ENCODE data around the gene MARCKS. TPM values are rescaled to one million over a fixed set of nuclear protein-coding genes. Genes with fewer than 3 reads are reported as not detected.
A peak's percentile ranks its signal among the peaks of the same experiment; 100 is the strongest.

The MARCKS gene
- total RNA-seq, 1 donor from 2014 or later, result 42.7 TPM

DNA sequence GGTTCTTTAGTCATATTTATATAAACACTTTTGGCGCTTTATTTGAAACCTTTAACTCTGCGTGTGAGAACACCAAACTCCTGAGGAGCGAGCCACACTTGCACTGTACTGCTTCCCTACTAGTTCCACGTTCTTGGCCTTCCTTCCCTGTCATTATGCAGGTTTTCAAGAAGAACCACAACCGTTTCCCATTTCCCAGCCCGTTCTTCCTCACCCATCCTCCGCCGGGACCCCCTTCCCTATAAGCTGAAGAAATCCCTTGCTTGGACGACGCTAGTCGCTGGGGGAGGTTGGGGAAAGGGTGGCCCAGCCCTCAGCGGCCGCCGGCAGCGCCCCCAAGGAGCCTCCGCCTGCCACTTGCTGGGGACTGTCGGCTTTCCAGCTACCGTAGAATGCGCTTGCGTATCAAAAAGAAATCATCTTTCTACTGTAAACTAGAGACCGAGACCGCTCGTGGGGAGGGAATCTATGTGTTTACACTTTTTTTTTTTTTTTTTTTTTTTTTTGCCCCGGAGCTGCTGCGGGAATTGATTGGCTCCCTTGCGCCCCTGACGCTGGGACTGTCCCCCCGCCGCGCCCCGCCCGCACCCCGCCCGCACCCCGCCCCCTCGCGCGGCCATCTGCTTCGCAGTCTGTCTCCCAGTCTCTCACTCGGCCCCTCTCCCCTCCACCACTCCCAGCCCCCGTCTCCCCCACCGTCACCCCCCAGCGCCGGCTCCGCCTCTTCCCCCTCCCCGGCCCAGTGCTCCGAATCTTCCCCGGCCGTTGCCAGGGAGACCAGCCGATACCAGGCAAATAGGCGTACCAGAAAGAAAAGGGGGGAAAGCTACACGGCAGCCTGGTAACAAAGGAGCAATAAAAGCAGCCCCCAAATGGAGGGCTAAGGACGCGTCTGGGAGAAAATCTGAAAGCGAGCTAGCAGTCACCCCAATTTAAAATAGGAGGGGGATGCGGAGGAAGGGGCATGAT, 2.3 kb upstream of the MARCKS start:
- Histone ChIP-seq H3K27me3 (no peaks in the 10 kb centered on the region), H3K4me1 (peaks cover 0 to 5% of the 10 kb centered on the region in 2 donors), H3K9me3 (no peaks in the 10 kb centered on the region), H3K36me3 (no peaks in the 10 kb centered on the region), H3K4me3 (peak overlapping the region; percentile 58 to 70), H3K27ac (peak overlapping the region in 1 of 2 donors; percentile 72)
- intact Hi-C loops (cut with DNase I), result loop anchor here (5.0 kb wide), 3 partner anchors 203 to 978 kb away; no protein-coding TSS in a partner anchor
- peak in 1 of 2 donors; percentile 76 for DNase-seq (ENCODE audit: low spot score in 2 of 2)
- TF ChIP-seq CTCF (IDR thresholded peaks at IDR 0.05), result peak in 1 of 3 experiments; percentile 25

GRCh38 chr6:113855500-113856374, 1.4 kb upstream of the MARCKS start:
- Histone ChIP-seq H3K27me3 (no peaks in the 10 kb centered on the region), H3K4me1 (peaks cover 0 to 5% of the 10 kb centered on the region in 2 donors), H3K4me3 (peak overlapping the region; percentile 58 to 70), H3K27ac (peak overlapping the region in 1 of 2 donors; percentile 72), H3K36me3 (no peaks in the 10 kb centered on the region), H3K9me3 (no peaks in the 10 kb centered on the region)
- peak in 1 of 2 donors; percentile 63 for DNase-seq (ENCODE audit: low spot score in 2 of 2)
- intact Hi-C loops (cut with DNase I), result loop anchor here (5.0 kb wide), 3 partner anchors 203 to 978 kb away; no protein-coding TSS in a partner anchor
- no peak for TF ChIP-seq CTCF (IDR thresholded peaks at IDR 0.05)

- Histone ChIP-seq H3K36me3 (no peaks in the 10 kb centered on the region), H3K4me3 (peak overlapping the region; percentile 58 to 70), H3K27me3 (no peaks in the 10 kb centered on the region), H3K9me3 (no peaks in the 10 kb centered on the region), H3K4me1 (peaks cover 0 to 5% of the 10 kb centered on the region in 2 donors), H3K27ac (peak overlapping the region in 1 of 2 donors; percentile 72)
- DNase-seq (ENCODE audit: low spot score in 2 of 2), result no peak
- TF ChIP-seq CTCF (IDR thresholded peaks at IDR 0.05), result no peak
- intact Hi-C loops (cut with DNase I), result loop anchor here (5.0 kb wide), 3 partner anchors 204 to 979 kb away; no protein-coding TSS in a partner anchor
These were observed 845 bp upstream of the MARCKS start for GRCh38 chr6:113856375-113856624.

DNA sequence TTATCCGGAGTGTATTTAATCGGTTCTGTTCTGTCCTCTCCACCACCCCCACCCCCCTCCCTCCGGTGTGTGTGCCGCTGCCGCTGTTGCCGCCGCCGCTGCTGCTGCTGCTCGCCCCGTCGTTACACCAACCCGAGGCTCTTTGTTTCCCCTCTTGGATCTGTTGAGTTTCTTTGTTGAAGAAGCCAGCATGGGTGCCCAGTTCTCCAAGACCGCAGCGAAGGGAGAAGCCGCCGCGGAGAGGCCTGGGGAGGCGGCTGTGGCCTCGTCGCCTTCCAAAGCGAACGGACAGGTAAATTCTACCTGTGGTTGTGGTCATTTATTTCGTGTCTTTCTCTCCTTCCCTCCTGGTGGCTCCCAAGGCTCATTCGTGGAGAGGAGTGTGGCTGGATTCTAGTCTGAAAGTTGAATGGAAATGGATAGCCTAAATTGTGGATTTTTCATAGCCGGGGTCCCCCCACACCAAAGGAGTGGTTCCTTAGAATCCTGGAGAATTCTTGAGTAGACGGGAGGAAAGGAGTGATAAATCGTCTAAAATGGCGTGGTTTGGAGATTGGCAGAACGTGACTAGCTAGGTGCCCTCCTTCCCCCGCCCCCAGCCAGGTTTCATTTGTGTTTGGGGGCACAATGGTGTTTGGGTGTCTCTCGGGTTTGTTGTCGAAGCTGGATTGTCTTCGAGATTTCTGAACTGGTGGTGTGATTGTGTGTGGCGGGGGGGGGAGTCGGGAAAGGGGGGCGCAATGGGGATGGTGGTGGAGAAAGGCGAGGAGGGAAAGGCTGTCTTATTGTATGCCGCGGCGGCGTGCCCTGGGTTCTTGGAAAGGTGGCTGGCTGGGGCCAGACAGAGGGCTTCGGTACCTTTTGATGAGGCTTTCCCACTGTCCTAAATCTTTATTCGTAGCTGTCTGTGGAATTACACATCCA, 673 bp downstream of the MARCKS start:
- Histone ChIP-seq H3K36me3 (no peaks in the 10 kb centered on the region), H3K27me3 (no peaks in the 10 kb centered on the region), H3K4me3 (peak overlapping the region; percentile 58 to 70), H3K4me1 (peaks cover 0 to 5% of the 10 kb centered on the region in 2 donors), H3K27ac (peak overlapping the region; percentile 86 to 89), H3K9me3 (no peaks in the 10 kb centered on the region)
- no peak for TF ChIP-seq CTCF (IDR thresholded peaks at IDR 0.05)
- intact Hi-C loops (cut with DNase I), result loop anchor here (2.0 to 5.0 kb wide), 5 partner anchors 206 to 981 kb away; no protein-coding TSS in a partner anchor
- DNase-seq (ENCODE audit: low spot score in 2 of 2), result peak in 1 of 2 donors; percentile 65
